ENCODE data around the gene DIDO1.
"Not testable (repeated sequence)": the region's sequence is repeated elsewhere in the genome, so short reads cannot be mapped to it uniquely, and the experiment has no call there.

The DIDO1 gene

GRCh38 chr20:62881662-62882395, 44.5 kb downstream of the DIDO1 start:
- H3K4me1 Mint-ChIP-seq, result no peaks in the 10 kb centered on the region
- no peaks in the 10 kb centered on the region for H3K27me3 Mint-ChIP-seq
- peaks cover 26% of the 10 kb centered on the region for H3K36me3 Mint-ChIP-seq
- H3K4me3 Mint-ChIP-seq, result no peak overlapping the region
- H3K27ac Mint-ChIP-seq, result no peak overlapping the region
- ATAC-seq, result no peak
- H3K9me3 Mint-ChIP-seq, result no peaks in the 10 kb centered on the region

GRCh38 chr20:62880935-62881661, 45.2 kb downstream of the DIDO1 start:
- Mint-ChIP-seq H3K4me1 (peaks cover 2% of the 10 kb centered on the region), H3K36me3 (peaks cover 19% of the 10 kb centered on the region), H3K9me3 (no peaks in the 10 kb centered on the region), H3K4me3 (no peak overlapping the region), H3K27me3 (no peaks in the 10 kb centered on the region), H3K27ac (no peak overlapping the region)
- no peak for ATAC-seq

- H3K27me3 Mint-ChIP-seq, result no peaks in the 10 kb centered on the region
- peaks cover 9% of the 10 kb centered on the region for H3K4me1 Mint-ChIP-seq
Measured at GRCh38 chr20:62880147-62880934, 46.0 kb downstream of the DIDO1 start.

GRCh38 chr20:62879275-62880146, 46.8 kb downstream of the DIDO1 start:
- ATAC-seq, result no peak
- no peak overlapping the region for H3K27ac Mint-ChIP-seq
- no peaks in the 10 kb centered on the region for H3K9me3 Mint-ChIP-seq
- H3K36me3 Mint-ChIP-seq, result peaks cover 17% of the 10 kb centered on the region
- no peak overlapping the region for H3K4me3 Mint-ChIP-seq
- H3K4me1 Mint-ChIP-seq, result peaks cover 12% of the 10 kb centered on the region
- H3K27me3 Mint-ChIP-seq, result peaks cover 3% of the 10 kb centered on the region

More at GRCh38 chr20:62880147-62880934, 46.0 kb downstream of the DIDO1 start:
- H3K9me3 Mint-ChIP-seq, result no peaks in the 10 kb centered on the region
- no peak overlapping the region for H3K4me3 Mint-ChIP-seq
- ATAC-seq, result no peak
- H3K36me3 Mint-ChIP-seq, result peaks cover 17% of the 10 kb centered on the region
- H3K27ac Mint-ChIP-seq, result no peak overlapping the region

GRCh38 chr20:62878244-62879038, 47.9 kb downstream of the DIDO1 start:
- Mint-ChIP-seq H3K36me3 (peaks cover 17% of the 10 kb centered on the region), H3K27ac (no peak overlapping the region), H3K4me1 (peaks cover 22% of the 10 kb centered on the region), H3K4me3 (no peak overlapping the region), H3K9me3 (no peaks in the 10 kb centered on the region), H3K27me3 (peaks cover 10% of the 10 kb centered on the region)
- no peak for ATAC-seq

- Mint-ChIP-seq H3K27me3 (peaks cover 23% of the 10 kb centered on the region), H3K27ac (no peak overlapping the region), H3K4me1 (peaks cover 27% of the 10 kb centered on the region), H3K9me3 (no peaks in the 10 kb centered on the region), H3K36me3 (peaks cover 17% of the 10 kb centered on the region), H3K4me3 (no peak overlapping the region)
- peak; percentile 45 for ATAC-seq
Measured at GRCh38 chr20:62876902-62877816, 49.1 kb downstream of the DIDO1 start.

GRCh38 chr20:62876501-62876901, 49.8 kb downstream of the DIDO1 start:
- H3K27me3 Mint-ChIP-seq, result peaks cover 23% of the 10 kb centered on the region

GRCh38 chr20:62875419-62876361, 50.6 kb downstream of the DIDO1 start:
- Mint-ChIP-seq H3K4me1 (peaks cover 27% of the 10 kb centered on the region), H3K27ac (no peak overlapping the region), H3K36me3 (peaks cover 6% of the 10 kb centered on the region), H3K27me3 (peaks cover 27% of the 10 kb centered on the region), H3K9me3 (no peaks in the 10 kb centered on the region), H3K4me3 (peak overlapping the region; percentile 34)
- ATAC-seq, result no peak

More at GRCh38 chr20:62876501-62876901, 49.8 kb downstream of the DIDO1 start:
- no peak overlapping the region for H3K27ac Mint-ChIP-seq
- H3K4me1 Mint-ChIP-seq, result peaks cover 27% of the 10 kb centered on the region
- no peaks in the 10 kb centered on the region for H3K9me3 Mint-ChIP-seq
- ATAC-seq, result peak; percentile 14
- peaks cover 10% of the 10 kb centered on the region for H3K36me3 Mint-ChIP-seq
- H3K4me3 Mint-ChIP-seq, result no peak overlapping the region

GRCh38 chr20:62874964-62875344, 51.4 kb downstream of the DIDO1 start:
- Mint-ChIP-seq H3K4me1 (peaks cover 27% of the 10 kb centered on the region), H3K27ac (no peak overlapping the region), H3K9me3 (no peaks in the 10 kb centered on the region), H3K4me3 (no peak overlapping the region), H3K36me3 (peaks cover 6% of the 10 kb centered on the region), H3K27me3 (peaks cover 31% of the 10 kb centered on the region)
- no peak for ATAC-seq

- Mint-ChIP-seq H3K27ac (peak overlapping the region; percentile 7), H3K27me3 (peaks cover 31% of the 10 kb centered on the region), H3K4me1 (peaks cover 27% of the 10 kb centered on the region)
- H3K36me3 Mint-ChIP-seq, H3K4me3 Mint-ChIP-seq, H3K9me3 Mint-ChIP-seq, ATAC-seq: not testable (repeated sequence)
Measured at GRCh38 chr20:62873681-62874031, 52.6 kb downstream of the DIDO1 start.

- ATAC-seq, result no peak
- no peaks in the 10 kb centered on the region for H3K36me3 Mint-ChIP-seq
- H3K9me3 Mint-ChIP-seq, result no peaks in the 10 kb centered on the region
- peak overlapping the region; percentile 7 for H3K27ac Mint-ChIP-seq
- H3K4me1 Mint-ChIP-seq, result peaks cover 27% of the 10 kb centered on the region
- H3K27me3 Mint-ChIP-seq, result peaks cover 31% of the 10 kb centered on the region
- no peak overlapping the region for H3K4me3 Mint-ChIP-seq
Measured at GRCh38 chr20:62873280-62873679, 53.0 kb downstream of the DIDO1 start.

GRCh38 chr20:62872862-62873261, 53.4 kb downstream of the DIDO1 start:
- Mint-ChIP-seq H3K36me3 (no peaks in the 10 kb centered on the region), H3K4me3 (no peak overlapping the region), H3K4me1 (peaks cover 27% of the 10 kb centered on the region), H3K27ac (no peak overlapping the region), H3K9me3 (no peaks in the 10 kb centered on the region), H3K27me3 (peaks cover 31% of the 10 kb centered on the region)
- no peak for ATAC-seq

All from stimulated activated memory B cell treated with anti-CD40 and anti-IgM and Interleukin-4, amounts not matched to agents 10 μg/mL and 1 μg/mL and 100 μg/mL, for 72 hours (primary cell).